ENCODE measurements around the gene GLT6D1. TPM values are rescaled to one million over a fixed set of nuclear protein-coding genes. Genes with fewer than 3 reads are reported as not detected.
"Not testable (repeated sequence)": the region's sequence is repeated elsewhere in the genome, so short reads cannot be mapped to it uniquely, and the experiment has no call there.

Gene GLT6D1
- total RNA-seq, 1 donor from 2014 or later = not detected

GRCh38 chr9:135664801-135665794 lies 25.8 kb upstream of the GLT6D1 start:
- no peak for ATAC-seq

DNA sequence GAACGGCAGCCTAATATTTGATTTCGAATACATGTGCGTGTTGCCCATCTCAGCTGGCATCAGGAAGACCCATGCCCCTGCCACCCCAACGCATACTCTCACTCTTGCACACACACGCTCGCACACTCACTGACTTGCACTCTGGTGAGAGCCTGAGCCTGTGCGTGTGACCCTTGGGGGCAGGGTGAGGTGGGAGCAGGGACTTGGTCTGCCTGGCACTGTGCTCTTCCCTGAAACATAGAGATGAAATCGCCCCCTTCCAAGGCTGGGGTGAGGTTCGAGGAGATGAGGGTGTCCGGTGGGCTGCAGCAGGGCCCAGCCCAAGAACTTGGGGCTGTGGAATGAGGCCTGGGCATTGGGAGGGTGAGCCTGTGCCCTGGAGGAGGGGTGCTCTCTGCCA lies 24.9 kb upstream of the GLT6D1 start:
- ATAC-seq = no peak

- ATAC-seq = no peak
These were observed 24.5 kb upstream of the GLT6D1 start for GRCh38 chr9:135663857-135664256.

- ATAC-seq = no peak
These were observed 24.1 kb upstream of the GLT6D1 start for GRCh38 chr9:135663451-135663770.

GRCh38 chr9:135662758-135663450 lies 23.6 kb upstream of the GLT6D1 start, which contains the start of gene LCN9:
Gene LCN9, plus strand, starts transcription at chr9:135663309. Its CDS starts 13 bp downstream, at chr9:135663322.
- ATAC-seq = no peak

DNA sequence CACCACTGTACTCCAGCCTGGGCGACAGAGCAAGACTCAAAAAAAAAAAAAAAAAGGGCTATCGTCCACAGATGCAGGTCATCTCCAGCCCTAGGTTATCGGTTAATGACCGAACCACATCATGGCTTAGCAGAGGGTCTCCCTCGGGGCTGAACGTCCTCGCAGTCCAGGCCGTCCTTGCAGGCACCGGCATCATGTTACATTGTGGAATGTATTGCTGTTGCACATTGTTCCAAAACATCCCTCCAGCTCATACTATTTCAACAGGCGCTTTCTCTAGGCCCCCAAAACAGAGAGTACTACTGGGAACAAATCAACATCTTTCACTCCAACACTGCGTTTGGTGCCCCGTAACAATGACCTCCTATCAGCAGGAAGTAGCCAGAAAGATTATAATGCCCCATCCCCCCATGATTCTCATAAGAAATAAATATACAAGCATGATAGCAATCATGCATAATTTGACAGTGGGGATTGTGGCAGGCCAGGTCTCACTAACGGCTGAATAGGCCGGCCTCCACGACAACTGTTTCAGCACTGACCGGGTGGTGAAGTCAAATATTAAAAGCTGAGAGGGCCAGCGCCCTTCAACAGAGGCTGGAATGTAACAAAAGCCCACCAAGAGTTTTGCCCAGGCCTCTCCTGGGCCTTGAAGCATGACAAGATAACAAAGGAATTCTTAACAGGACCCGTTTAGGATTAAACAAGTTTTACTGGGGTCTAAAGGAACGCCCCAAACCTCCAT lies 22.6 kb upstream of the GLT6D1 start:
- ATAC-seq = no peak

GRCh38 chr9:135660407-135660806 lies 21.1 kb upstream of the GLT6D1 start:
- ATAC-seq = no peak

- no peak for ATAC-seq
These were observed 19.9 kb upstream of the GLT6D1 start for GRCh38 chr9:135659252-135659651.

GRCh38 chr9:135657416-135657815 lies 18.1 kb upstream of the GLT6D1 start:
- no peak for ATAC-seq

- ATAC-seq = no peak
These were observed 16.0 kb upstream of the GLT6D1 start for GRCh38 chr9:135655317-135655716.

DNA sequence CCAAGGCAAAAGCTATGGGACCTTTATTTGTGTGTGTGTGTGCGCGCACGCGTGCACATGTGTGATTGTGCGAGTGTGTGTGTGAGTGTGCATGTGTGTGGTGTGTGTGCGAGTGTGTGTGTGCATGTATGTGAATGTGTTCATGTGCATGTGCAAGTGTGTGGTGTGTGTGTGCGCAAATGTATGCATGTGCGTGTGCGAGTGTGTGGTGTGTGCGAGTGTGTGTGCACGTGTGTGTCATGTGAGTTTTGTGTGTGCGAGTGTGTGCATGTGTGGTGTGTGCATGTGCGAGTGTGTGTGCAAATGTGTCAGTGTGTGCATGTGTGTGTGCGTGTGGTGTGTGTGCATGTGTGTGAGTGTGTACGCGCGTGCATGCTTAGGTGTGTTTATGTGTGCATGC lies 11.1 kb upstream of the GLT6D1 start:
- ATAC-seq = no peak

- no peak for ATAC-seq
These were observed 10.2 kb upstream of the GLT6D1 start for GRCh38 chr9:135649508-135649907.

DNA sequence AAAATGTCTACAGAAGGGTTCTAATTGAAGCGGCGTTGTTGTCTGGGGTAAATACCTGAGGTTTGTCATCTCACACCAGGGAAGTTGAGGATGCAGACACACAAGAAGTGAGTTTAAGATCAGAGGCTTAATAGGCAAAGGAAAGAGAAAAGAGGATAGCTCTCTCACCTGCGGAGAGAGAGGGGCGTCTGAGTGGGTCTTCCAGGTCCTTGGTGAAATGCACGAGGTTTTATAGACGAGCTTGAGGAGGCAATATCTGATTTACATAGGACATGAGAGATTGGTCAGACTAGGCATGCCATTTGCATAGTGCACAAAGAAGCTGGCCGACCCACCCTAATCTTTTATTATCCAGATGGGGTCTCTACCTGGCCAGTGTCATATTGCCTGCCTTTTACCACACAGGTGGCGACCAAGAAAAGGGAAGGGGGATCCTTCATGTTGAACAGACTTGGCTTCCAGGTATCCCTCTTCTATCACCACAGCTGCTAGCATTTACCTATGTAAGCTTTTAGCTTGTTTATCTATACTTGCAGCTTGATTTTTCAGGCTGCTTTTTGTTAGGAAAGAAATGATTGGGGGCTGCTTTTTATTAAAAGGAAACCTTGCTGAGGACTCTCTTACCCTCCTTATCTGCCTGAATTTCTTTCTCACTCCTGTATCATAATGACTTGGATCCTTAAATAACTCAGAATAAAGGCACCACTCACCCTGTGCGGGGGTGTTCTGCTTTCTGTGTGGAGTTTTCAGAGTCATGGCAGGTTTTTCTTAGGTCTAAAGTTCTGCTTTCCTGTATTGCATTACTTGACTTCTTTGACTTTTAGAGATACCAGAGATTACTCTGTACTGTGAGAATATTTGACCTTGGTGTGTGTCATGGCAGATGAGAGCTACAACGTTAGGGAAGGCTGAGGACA lies 9.4 kb upstream of the GLT6D1 start:
- ATAC-seq = no peak

GRCh38 chr9:135647884-135648283 lies 8.5 kb upstream of the GLT6D1 start:
- ATAC-seq = no peak

DNA sequence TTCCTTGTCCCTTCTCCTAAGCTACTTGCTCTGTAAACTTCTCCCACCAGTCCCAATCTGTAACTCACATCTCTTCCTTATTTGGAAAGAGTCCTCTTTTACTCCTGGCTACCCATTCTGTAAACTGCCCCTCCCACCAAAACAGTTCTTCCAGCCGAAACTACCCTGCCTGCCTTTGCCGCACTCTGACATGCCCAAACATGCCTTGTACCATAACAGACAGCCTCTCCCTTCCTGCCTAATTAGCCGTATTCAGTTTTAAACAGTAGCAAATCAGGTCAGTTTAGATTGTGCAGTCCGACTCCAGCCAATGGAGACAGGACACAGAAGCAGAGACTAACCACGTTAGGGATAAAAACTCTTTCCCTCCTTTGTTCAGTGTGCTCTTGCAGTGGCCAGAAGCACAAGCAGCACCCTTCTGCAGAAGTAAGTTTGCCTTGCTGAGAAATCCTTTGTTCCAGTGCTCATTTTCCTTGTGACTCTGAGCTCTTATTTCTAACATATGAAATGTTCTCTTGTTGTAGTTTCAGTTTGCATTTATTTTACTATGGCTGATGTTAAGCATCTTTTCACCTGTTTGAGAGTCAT lies 5.4 kb upstream of the GLT6D1 start:
- no peak for ATAC-seq

DNA sequence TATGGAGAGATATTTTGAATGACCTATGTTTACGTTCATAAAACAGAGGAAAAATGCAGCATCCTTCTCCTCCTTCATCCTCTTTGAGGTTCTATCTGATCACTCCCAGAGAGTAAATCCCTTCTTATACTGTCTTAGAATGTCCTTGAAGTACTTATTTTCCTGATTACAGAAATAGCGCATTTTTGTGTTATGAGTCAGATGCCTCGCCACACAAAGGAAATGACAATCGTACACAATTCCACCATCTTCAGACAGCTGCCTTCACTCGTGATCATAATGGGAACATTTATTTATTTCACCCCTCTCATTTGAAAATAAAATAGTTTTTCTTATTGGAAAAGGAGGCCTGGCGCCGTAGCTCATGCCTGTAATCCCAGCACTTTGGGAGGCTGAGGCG lies 2.4 kb upstream of the GLT6D1 start:
- ATAC-seq = no peak

GRCh38 chr9:135641047-135641446 lies 1.7 kb upstream of the GLT6D1 start:
- ATAC-seq = no peak

GRCh38 chr9:135636930-135637530 lies 2.3 kb downstream of the GLT6D1 start:
- ATAC-seq = not testable (repeated sequence)

GRCh38 chr9:135632841-135633240 lies 6.5 kb downstream of the GLT6D1 start:
- ATAC-seq = no peak

DNA sequence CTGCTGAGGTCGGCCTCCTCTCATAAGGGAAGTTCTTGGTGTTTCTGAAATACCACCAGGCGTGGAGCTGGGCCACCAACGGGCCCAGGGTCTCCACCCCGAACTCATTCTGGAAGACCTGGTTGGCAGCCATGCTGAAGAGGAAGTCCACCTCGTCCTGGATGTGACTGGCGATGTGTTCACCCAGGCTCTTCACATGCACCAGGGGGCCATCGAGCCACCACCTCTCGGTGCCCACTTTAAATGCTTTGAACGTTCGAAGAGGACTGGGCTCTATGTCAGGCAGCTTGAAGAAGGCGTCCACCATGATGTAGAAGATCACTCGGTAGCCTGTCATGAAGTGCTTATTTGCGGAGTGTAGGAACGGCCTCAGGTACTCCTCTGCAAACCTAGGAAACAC lies 15.1 kb downstream of the GLT6D1 start:
- no peak for ATAC-seq

DNA sequence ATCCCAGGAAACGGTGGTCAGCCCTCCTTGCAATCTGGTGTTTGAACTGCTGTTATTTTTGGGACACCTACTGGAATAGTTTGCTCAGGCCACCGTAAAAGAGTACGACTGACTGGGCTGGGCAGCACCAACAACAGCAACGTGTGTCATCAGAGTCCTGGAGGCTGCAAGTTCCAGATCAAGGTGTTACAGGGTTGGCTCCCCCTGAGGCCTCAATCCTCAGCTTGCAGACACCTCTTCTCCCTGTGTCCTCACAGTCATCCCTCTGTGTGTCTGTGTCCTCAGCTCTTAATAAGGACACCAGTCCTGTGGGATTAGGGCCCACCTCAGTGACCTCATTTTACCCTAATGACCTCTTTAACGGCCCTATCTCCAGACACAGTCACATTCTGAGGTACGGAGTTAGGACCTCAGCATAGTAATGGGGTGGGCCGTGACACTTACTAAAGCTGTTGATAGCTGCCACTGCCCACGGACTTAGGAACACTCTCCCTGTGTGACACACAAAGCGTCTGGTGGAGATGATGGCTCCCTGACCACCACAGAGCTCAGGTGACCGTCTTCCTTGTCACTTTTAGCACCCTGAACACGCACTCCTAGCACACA lies 16.8 kb downstream of the GLT6D1 start:
- no peak for ATAC-seq

All from esophagus mucosa (tissue), 1 donor.